CD4-positive, alpha-beta T cell treated with Interleukin-15 for 4 hours (primary cell): ENCODE results near the gene G3BP1.
"Not testable (repeated sequence)": the region's sequence is repeated elsewhere in the genome, so short reads cannot be mapped to it uniquely, and the experiment has no call there.

Source experiments
- DNase-seq: peaks from one replicate; pipeline ENCODE4 v3.0.0-alpha.2; 2020; ENCODE audit warnings: low spot score

Gene G3BP1

DNA sequence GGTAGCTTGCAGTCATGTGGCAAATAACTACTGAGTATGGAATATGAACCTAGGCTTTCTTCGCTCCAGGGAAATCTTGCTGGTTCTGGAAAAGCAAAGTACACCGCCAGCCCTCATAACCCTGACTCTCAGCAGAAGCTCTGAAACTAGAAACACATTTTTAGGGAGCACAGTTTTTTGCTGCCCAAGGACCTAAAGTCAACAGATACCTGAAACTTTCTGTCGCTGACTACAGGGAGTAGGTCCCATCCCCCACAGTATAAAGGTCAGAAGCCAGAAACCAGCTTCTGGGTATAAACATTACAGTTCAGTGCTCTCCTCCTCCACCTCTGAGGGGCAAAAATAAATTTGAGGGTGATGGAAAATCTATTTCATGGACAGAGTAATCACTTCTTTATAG lies 16.4 kb upstream of the G3BP1 start:
- DNase-seq, result no peak

DNA sequence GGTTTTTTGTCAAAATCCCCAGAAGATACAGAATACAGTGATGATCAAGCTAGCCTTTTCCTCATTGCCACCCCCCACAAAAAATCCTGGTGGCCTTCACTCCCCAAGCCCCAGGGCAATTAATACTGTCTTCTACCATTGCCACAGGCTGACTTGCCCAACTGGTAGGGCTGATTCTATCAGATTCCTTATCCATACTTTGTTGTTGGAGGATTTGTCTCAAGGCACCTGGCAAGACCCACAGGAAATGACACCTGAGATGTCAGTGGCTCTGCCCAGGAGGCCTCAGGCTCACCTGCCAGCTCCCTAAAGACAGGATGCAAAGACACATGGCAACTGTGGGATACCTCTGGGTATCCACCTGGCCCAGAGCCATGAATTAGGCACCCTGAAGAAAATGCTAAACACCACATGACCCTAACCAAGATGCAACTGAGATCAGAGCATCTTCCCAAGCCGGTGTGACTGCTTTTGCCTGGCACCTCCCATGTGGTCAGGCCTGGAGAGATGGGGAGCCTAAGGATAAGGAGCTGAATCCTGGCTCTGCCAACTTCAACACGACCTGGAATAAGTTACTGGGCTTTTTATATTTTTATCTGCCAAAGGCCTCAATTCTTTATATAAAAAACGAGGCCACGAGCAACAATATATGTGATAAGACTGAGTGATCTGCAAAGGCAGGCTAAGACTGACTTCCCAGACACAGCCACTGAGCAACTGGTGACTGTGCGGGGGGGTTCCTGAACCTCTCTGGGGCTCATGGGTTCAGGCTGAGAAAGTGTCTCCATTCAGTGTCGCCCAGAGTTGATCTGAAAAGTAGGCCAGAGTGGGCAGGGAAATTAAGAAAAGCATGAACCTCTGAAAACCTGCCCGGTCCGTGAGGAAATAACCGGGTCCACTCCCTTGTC lies 14.3 kb upstream of the G3BP1 start:
- no peak for DNase-seq

DNA sequence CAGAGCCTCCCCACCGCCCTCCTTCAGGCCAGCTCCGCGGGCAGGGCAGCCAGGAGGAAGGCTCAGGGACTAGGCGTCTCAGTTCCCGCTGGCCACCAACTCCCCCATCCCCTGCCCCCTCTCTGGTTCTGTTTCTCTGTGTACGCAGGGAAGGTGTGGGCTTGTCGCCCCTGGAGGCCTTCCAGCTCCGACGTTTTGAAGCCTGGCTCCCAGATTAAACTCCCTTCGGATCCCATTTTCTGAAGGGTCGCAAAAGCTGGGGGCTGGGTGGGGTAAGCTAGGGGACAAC lies 13.7 kb upstream of the G3BP1 start:
- DNase-seq, result no peak

GRCh38 chr5:151758430-151759241 lies 13.1 kb upstream of the G3BP1 start, which contains the start of gene ATOX1:
Gene ATOX1 (minus strand): TSS chr5:151758631. CDS start chr5:151758551, 80 bp downstream.
- peak; percentile 90 for DNase-seq

- no peak for DNase-seq
Measured at GRCh38 chr5:151764801-151765200, 7.0 kb upstream of the G3BP1 start.

DNA sequence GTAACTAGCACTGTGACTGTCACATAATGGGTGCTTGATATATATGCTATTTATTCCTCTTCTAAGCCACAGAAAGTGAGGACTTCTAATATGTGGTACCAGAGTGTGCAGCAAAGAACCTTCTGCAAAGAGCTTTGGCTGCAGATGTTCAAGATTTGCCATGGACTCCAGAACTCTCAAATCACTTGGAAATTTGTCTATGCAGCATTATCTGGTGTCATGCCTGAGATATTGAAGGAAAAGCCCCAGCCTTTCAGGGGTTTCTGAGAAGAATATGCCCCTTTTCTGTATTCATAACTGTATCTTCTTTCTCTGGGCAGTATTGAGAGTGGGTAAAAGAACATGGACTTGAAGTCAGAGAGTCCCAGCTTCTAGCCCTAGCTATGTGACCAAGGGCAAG lies 4.8 kb upstream of the G3BP1 start:
- no peak for DNase-seq

DNA sequence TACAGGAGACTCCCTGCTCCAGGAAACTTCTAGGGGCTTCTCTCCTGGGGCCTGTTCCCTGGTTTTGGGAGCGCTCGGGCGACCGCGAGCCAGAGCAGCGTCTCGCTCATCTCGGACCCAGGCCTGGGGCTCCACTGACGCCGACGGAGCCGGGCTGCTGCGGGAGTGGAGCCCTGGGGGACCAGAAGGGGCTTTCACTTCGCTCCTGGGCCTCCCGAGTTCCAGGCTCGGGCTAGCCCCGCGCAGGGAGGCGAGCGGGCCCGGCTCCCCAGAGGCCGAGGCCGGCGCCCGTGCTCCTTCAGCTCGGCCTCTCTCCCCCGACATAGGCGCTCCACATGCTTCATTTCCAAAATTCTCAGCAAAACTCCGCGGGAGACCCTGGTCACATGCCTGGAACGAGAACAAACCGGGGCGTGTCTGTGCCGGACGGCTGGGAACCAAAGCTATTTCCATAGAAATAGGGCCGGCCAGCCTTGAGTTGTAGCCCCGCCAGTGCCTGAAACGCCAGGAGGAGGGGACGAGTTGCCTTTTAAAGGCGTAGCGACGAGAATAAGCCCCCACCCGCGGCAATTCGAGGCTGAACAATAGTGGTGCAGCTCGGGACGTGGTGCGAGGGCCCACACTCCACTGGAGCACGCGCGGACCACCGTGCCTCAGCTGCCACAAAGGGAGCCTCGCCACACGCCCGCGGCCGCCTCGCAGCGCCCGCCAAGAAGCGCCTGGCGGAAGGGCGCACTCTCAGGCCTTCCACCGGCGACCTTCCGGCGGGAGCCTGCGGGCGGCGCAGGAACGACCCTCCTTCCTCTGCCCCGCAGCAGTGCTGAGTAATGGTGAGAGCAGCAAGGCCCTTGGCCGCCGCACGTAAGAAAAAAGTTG lies 1.1 kb upstream of the G3BP1 start:
- no peak for DNase-seq

- DNase-seq, result peak; percentile 25
Measured at GRCh38 chr5:151772029-151772845, 483 bp downstream of the G3BP1 start.

DNA sequence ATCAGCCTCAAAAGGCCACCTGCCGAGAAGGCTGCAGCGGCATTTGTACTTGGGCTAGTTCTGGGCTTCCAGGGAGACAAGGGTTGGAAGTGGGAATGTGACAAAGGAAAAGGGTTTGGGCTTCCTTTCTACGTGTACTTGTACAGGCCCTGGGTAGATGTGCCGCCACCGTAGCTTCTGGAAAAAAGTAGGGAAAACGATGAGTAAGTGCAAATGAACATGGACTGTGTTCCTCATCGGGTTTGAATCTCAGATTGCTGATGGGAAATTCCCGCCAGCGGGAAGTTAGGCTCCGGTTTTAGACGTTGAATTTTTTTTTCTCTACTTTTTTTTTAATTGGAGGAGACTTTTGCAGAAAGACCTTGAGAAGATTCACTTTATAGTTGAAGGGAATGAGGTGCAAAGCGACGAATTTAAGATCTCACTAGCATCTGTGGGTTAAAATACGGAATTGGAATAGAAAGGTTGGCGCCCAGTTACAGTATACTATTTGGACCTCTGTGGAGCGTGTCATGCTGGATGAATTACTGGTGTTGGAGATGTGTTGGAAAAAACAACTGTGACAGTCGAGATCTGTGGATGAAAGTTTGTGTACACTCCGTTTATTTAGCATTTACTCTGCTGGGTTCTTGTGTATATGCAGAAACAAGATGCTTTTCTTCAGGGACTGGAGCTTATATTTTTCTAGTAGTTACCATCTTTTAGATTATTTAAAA lies 1.2 kb downstream of the G3BP1 start:
- DNase-seq, result no peak

GRCh38 chr5:151773951-151774350 lies 2.2 kb downstream of the G3BP1 start:
- no peak for DNase-seq

DNA sequence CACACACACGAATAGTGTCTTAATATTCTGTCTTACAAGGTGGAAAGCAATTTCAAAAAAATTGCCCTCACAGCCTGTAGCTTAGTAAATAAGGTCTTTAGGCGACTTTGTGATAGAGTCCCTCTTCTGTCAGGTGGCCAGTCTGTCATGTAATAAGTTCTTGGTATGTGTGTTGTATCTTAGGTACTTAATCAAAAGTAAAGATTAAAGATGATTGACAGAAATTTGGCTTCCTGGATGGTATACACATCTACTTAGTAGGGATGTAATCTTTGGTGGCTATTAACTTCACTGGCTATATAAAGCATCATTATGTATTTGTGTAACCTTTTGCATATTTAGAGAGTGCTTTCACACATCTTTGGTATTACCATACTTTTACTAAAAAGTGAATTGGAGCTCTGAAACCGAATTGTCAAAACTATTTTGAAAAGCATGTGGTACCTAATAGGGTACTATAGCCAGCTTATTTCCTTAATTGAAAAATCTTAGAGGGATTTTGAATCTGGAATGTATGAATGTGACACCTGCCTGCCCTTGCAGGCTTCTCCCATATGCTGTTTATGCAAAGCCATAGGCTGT lies 3.4 kb downstream of the G3BP1 start:
- DNase-seq, result no peak

- no peak for DNase-seq
Measured at GRCh38 chr5:151779531-151780125, 7.9 kb downstream of the G3BP1 start.

- DNase-seq, result no peak
Measured at GRCh38 chr5:151780348-151780747, 8.6 kb downstream of the G3BP1 start.

GRCh38 chr5:151781201-151781600 lies 9.4 kb downstream of the G3BP1 start:
- no peak for DNase-seq

GRCh38 chr5:151783664-151784063 lies 11.9 kb downstream of the G3BP1 start:
- not testable (repeated sequence) for DNase-seq

DNA sequence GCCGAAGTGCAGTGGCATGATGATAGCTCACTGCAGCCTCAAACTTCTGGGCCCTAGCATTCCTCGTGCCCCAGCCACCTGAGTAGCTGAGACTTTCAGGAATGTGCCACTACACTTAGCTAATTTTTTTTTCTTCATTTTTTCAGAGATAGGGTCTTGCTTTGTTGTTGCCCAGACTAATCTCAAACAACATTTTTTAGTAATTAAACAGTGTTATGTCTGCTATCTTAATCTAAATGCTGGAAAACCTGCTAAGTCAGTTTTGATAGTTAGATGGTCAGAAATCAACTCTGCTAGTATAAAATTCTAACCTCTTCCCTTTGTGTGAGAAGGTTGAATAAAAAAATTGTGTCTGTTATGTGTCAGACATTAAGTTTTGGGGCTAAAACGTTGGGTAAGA lies 12.4 kb downstream of the G3BP1 start:
- DNase-seq, result no peak

DNA sequence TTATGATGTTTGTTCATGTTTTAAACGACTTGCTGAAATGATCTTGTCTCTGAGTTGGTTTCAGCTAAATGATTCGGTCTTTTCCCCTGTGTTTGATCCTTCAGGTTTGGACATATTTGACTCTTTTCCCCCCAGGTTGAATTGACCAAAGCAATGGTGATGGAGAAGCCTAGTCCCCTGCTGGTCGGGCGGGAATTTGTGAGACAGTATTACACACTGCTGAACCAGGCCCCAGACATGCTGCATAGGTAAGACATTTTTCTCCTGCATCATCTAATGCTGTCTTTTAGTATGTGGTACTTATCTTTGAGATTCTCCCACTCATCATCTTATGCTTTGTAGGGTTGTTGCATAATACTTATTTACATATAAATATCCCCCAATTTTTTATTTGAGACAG lies 14.7 kb downstream of the G3BP1 start:
- no peak for DNase-seq

DNA sequence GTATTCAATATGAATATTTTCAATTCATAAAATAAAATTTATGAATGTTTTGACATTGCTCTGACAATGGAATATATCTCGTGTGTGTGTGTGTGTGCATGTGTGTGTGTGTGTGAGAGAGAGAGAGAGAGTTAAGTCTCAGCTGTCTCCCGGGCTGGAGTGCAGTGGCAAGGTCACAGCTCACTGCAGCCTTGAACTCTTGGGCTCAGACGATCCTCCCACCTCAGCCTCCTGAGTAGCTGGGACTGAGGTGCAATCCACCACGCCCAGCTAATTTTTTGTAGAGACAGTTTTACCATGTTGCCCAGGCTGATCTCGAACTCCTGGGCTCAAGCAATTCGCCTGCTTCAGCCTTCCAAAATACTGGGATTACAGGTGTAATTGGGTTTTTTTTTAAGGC lies 16.1 kb downstream of the G3BP1 start:
- no peak for DNase-seq

DNA sequence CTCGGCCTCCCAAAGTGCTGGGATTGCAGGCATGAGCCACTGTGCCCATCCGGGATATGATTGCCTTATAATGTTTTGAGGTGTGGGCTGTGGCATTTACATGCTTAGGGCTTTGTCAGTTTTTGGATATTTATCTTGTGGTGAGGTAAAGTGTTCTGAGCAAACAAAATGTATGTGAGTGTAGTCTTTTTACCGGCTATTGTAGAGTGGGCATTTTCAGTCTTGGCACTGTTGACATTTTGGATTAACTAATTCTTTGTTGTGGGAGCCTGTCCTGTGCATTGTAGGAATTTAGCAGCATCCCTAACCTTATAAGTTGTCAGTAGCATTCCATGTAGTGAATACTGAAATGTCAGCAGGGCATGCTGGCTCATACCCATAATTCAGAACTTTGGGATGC lies 21.6 kb downstream of the G3BP1 start:
- no peak for DNase-seq

DNA sequence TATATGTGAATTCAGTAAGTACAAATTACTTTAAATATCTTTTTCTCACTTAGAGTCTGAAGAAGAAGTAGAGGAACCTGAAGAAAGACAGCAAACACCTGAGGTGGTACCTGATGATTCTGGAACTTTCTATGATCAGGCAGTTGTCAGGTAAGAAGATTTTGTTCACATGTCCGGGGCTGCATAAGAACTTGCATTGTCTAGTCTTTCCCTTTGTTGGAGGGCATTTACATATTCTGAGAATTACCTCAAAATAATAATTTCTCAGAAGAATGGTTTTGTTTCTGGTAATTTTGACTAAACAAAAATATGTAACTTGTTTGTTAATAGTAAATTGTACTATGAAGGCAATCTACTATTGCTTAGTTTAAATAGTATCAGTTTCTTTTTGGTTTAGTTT lies 23.7 kb downstream of the G3BP1 start:
- no peak for DNase-seq
